Gastrocnemius medialis (tissue), 4 donors: ENCODE data around the gene UBR4.

Source experiments
- CTCF ChIP-seq, 5 experiments: fragments of 450-650 bp in 3 of 5; fragments of 200-600 bp in 2 of 5; sonication (generic) in 2 of 5; IDR thresholded peaks in 4 of 5; conservative IDR thresholded peaks in 1 of 5; 1 replicate in 4 of 5; 2 replicates in 1 of 5; pipeline ENCODE4 v1.5.1; 2016 to 2019; ENCODE audit warnings: antibody characterized with exemption in 5 of 5, mild to moderate bottlenecking in 3 of 5, moderate library complexity in 3 of 5
- POLR2A ChIP-seq, 2 donors: fragments of 450-650 bp; IDR thresholded peaks; one replicate each; pipeline ENCODE4 v1.6.1; 2017; ENCODE audit warnings: antibody characterized with exemption in 2 of 2, mild to moderate bottlenecking in 2 of 2, moderate library complexity in 2 of 2

GRCh38 chr1:19189270-19189669, 20.8 kb downstream of the UBR4 start:
- no peak for TF ChIP-seq POLR2A (IDR thresholded peaks at IDR 0.05)
- no peak for TF ChIP-seq CTCF (IDR thresholded peaks at IDR 0.05 in 4 of 5, conservative IDR thresholded peaks at IDR 0.05 in 1 of 5)
